Cardiac fibroblast (primary cell): ENCODE measurements around the gene SHISA6.

Experiments
- DNase-seq, 2 donors: peaks; one replicate each; pipeline versions ENCODE4 v3.0.0 to v3.0.0-alpha.2; 2010; ENCODE audit warnings: low read depth in 2 of 2
- H3K4me3 ChIP-seq, 2 donors: replicated peaks in 1 of 2; 1 replicate in 1 of 2; 2 replicates in 1 of 2; pipeline ENCODE4 v1.5.1; 2011; ENCODE audit warnings: low read depth in 2 of 2, low read length in 2 of 2, mild to moderate bottlenecking in 2 of 2, moderate library complexity in 1 of 2
- TF ChIP-seq, protein P1 (sequence below): IDR thresholded peaks from one replicate; pipeline ENCODE4 v1.5.1; 2011; ENCODE audit warnings: low read depth, mild to moderate bottlenecking, low read length, inconsistent platforms

The SHISA6 gene

DNA sequence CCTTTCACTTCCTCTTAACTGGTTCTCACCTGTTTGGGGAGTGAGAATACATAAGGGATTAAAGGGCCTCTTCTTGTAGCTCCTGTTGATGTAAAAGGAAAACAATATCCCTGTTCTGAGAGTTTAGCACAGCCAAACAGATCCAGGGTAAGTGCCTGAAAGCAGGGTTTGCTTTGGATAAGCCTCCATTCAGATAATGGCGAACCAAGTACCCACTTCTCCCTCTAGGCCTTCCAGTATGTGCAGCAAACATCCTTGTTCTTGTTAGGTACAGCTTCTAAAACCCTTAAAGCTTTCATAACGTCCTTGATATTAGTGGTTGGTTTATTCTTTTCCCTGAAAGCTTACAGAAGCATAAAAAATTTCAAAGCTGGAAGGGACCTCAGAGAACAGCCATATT is 226.6 kb downstream of the SHISA6 start:
- DNase-seq, result no peak
- no peak overlapping the region for H3K4me3 ChIP-seq
- TF ChIP-seq, protein P1, sequence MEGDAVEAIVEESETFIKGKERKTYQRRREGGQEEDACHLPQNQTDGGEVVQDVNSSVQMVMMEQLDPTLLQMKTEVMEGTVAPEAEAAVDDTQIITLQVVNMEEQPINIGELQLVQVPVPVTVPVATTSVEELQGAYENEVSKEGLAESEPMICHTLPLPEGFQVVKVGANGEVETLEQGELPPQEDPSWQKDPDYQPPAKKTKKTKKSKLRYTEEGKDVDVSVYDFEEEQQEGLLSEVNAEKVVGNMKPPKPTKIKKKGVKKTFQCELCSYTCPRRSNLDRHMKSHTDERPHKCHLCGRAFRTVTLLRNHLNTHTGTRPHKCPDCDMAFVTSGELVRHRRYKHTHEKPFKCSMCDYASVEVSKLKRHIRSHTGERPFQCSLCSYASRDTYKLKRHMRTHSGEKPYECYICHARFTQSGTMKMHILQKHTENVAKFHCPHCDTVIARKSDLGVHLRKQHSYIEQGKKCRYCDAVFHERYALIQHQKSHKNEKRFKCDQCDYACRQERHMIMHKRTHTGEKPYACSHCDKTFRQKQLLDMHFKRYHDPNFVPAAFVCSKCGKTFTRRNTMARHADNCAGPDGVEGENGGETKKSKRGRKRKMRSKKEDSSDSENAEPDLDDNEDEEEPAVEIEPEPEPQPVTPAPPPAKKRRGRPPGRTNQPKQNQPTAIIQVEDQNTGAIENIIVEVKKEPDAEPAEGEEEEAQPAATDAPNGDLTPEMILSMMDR, result no peak

DNA sequence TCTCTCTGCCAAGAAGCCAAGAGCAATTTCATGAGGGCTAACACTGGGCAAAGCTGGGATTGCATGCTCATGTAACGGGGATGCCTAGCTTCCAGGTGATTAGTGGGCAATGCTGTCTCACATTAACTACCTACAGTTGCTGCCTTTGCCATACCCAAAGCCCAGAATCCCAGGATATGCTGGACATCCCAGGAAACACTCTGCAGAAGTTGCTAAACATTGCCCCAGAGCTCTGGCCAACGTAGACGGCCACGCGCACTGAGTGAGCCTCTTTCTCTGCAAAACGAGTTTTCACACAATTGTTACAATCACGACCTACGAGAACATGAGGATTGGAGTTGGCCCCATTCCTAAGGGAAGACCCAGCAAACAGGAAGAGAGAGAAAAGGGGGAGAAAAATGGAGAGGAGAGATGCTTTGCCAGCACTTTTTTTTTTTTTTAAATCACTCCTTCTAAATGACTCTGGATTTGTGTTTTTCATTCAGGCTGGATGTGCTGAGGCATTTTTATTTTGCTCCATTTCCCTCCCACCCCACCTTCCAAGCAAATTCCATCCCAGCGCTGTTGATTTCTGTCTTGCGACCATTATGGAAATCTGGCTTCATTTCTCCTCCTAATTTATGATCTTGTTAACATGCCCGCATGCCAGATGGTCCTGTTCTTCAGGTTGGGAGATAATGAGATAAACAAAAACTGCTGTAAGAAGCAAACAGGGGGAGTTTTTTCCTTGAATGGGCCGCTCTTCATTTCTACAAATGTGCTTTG is 244.5 kb downstream of the SHISA6 start:
- no peak overlapping the region for H3K4me3 ChIP-seq
- TF ChIP-seq, protein P1, result no peak
- no peak for DNase-seq

- TF ChIP-seq, protein P1, result no peak
- DNase-seq, result no peak
- H3K4me3 ChIP-seq, result no peak overlapping the region
Measured at GRCh38 chr17:11486101-11486867, 245.3 kb downstream of the SHISA6 start.

DNA sequence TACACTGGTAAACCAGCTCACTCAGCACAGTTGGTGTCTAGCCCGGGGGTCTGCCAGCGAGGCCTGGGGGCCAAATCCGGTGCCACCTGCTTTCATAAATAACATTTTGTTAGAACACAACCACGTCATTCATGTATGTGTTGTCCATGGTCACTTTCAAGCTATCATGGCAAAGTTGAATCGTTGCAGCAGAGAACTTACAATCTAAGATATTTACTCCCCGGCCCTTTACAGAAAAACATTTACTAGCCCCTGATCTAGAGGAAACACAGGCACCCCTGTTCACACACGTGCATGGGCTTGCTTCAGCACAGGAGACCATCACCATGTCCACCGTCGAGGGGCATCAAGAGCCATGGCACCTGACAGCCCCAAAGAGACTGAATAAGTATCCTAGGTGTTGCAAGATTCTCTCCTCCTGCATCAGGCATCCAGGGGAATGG is 245.9 kb downstream of the SHISA6 start:
- H3K4me3 ChIP-seq, result no peak overlapping the region
- DNase-seq, result no peak
- TF ChIP-seq, protein P1, result no peak

GRCh38 chr17:11487469-11487868 is 246.5 kb downstream of the SHISA6 start:
- no peak overlapping the region for H3K4me3 ChIP-seq
- TF ChIP-seq, protein P1, result no peak
- no peak for DNase-seq

- H3K4me3 ChIP-seq, result no peak overlapping the region
- DNase-seq, result no peak
- TF ChIP-seq, protein P1, result no peak
Measured at GRCh38 chr17:11488407-11488806, 247.4 kb downstream of the SHISA6 start.
